Measurements from ENCODE around the gene ORAI3.

The ORAI3 gene

GRCh38 chr16:30972872-30973271, 24.0 kb downstream of the ORAI3 start:
- DNase-seq = no peak

- DNase-seq = no peak
These were observed 25.5 kb downstream of the ORAI3 start for GRCh38 chr16:30974348-30974747.

GRCh38 chr16:30976486-30976885, 27.6 kb downstream of the ORAI3 start:
- no peak for DNase-seq

- peak; percentile 26 for DNase-seq
These were observed 28.6 kb downstream of the ORAI3 start for GRCh38 chr16:30977502-30977901.

- no peak for DNase-seq
These were observed 30.5 kb downstream of the ORAI3 start for GRCh38 chr16:30979170-30980022.

- DNase-seq = no peak
These were observed 31.1 kb downstream of the ORAI3 start for GRCh38 chr16:30980023-30980371.

- no peak for DNase-seq
These were observed 31.6 kb downstream of the ORAI3 start for GRCh38 chr16:30980434-30980833.

GRCh38 chr16:30980959-30981358, 32.1 kb downstream of the ORAI3 start:
- no peak for DNase-seq

- DNase-seq = no peak
These were observed 33.9 kb downstream of the ORAI3 start for GRCh38 chr16:30982548-30983288.

- no peak for DNase-seq
These were observed 34.5 kb downstream of the ORAI3 start for GRCh38 chr16:30983289-30983889.

- DNase-seq = no peak
These were observed 35.2 kb downstream of the ORAI3 start for GRCh38 chr16:30983898-30984610.

- peak; percentile 93 for DNase-seq
These were observed 36.0 kb downstream of the ORAI3 start, which contains the start of gene HSD3B7 for GRCh38 chr16:30984669-30985400. HSD3B7 (plus strand) TSS chr16:30985207; CDS start chr16:30985659, 452 bp downstream.

- DNase-seq = peak; percentile 51
These were observed 36.7 kb downstream of the ORAI3 start for GRCh38 chr16:30985401-30986128.

GRCh38 chr16:30986129-30986991, 37.5 kb downstream of the ORAI3 start:
- no peak for DNase-seq

- DNase-seq = no peak
These were observed 38.8 kb downstream of the ORAI3 start for GRCh38 chr16:30987581-30988190.

GRCh38 chr16:30989469-30990047, 40.7 kb downstream of the ORAI3 start:
- DNase-seq = no peak

- no peak for DNase-seq
These were observed 41.2 kb downstream of the ORAI3 start for GRCh38 chr16:30990105-30990504.

GRCh38 chr16:30991052-30991451, 42.2 kb downstream of the ORAI3 start:
- no peak for DNase-seq

GRCh38 chr16:30992276-30992780, 43.5 kb downstream of the ORAI3 start:
- no peak for DNase-seq
